ENCODE results near the gene GALNT16. TPM values are rescaled to one million over a fixed set of nuclear protein-coding genes. Genes with fewer than 3 reads are reported as not detected.
"Not testable (repeated sequence)": the region's sequence is repeated elsewhere in the genome, so short reads cannot be mapped to it uniquely, and the experiment has no call there.

GALNT16 gene
- total RNA-seq: under 1 TPM in 1 of 2 donors, not detected in 1; 0.12 TPM

DNA sequence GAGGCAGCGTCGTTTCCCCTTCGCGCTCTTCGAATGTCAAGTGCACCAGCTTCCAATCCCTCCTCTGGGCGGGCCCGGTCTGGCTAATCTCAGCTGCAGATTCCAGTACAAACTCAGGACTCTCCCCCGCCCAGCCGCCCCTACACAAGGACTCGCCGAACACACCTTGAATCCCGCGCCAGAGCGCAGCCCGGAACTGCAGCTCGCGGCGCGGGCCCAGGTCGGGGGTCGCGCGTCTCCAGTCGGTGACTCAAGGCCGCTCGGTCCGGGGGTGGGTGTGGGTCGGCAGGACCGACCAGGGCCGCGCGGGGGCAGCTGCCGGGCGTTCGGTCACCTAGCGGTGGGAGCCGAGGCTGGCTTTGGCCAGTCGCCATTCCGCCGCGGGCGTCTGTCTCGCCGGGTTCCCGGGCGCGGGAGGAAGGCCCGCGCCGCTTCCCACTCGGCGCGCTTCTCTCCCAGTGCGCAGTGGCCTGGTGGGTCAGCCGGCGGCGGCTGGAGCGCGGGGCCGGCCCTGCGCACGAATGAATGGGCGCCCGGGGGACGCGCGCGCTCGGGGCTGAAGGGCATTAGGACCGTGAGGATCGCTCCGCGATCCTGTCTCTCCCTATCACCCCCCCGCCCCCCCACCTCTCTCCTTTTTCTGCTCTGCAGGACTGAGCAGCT, at the start of gene GALNT16:
Gene GALNT16 (plus strand): TSS at position 632 of the 663 bp plus-strand sequence. CDS start 133 bp downstream, outside the sequence.
- Mint-ChIP-seq H3K36me3 (no peaks in the 10 kb centered on the region), H3K27ac (no peak within 1 kb of the TSS), H3K9me3 (no peaks in the 10 kb centered on the region)
- ATAC-seq (peak in 1 of 2 donors; percentile 1), DNase-seq (ENCODE audit: low spot score in 2 of 2) (no peak)

DNA sequence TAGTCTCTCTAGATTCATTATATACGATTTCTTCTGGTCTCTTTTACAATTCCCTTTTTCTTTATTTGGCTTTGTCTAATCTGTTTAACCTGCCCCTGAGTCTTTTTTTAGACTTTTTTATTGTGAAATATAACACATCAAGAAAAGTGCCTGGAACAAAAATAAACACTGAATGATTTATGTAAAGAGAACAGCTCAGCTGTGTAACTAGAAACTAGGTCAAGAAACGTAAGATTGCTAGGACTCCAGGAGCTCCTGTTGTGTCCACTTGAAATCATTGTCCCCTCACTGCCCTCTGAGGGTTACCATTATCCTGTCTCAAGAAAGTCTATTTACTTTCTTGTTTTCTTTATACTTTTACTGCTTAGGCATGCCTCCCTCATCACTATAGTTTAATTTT, 45.6 kb upstream of the GALNT16 start:
- no peaks in the 10 kb centered on the region for H3K9me3 Mint-ChIP-seq
- no peak overlapping the region for H3K27ac Mint-ChIP-seq
- DNase-seq (ENCODE audit: low spot score in 2 of 2) (no peak), ATAC-seq (no peak)
- peaks cover 0 to 18% of the 10 kb centered on the region in 2 donors for H3K36me3 Mint-ChIP-seq

DNA sequence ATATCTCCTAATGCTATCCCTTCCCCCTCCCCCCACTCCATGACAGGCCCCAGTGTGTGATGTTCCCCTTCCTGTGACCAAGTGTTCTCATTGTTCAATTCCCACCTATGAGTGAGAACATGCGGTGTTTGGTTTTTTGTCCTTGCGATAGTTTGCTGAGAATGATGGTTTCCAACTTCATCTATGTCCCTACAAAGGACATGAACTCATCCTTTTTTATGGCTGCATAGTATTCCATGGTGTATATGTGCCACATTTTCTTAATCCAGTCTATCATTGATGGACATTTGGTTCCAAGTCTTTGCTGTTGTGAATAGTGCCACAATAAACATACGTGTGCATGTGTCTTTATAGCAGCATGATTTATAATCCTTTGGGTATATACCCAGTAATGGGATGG, 42.3 kb upstream of the GALNT16 start:
- H3K27ac Mint-ChIP-seq, ATAC-seq: not testable (repeated sequence)

DNA sequence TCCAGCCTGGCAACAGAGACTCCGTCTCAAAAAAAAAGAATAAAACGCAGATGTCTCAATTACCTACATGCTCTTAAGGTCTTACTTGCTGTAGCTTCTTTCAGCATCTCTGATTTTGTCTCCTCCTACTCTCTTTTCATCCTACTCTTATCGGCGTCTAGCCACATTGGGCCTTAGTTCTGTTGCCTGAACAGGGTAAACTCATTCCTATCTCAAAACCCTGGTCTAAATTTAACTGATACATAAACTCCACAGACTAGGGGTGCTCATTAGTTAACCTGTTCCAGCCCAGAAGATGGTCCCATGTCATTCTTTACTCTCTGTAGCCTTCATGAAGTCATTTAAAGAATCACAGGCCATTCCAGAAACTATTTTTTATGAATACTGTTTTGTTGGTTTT, 35.0 kb upstream of the GALNT16 start:
- no peak for DNase-seq (ENCODE audit: low spot score in 2 of 2)
- no peak overlapping the region for H3K27ac Mint-ChIP-seq
- ATAC-seq: no peak
- no peaks in the 10 kb centered on the region for H3K9me3 Mint-ChIP-seq
- no peaks in the 10 kb centered on the region for H3K36me3 Mint-ChIP-seq

More for the DNA sequence above, 42.3 kb upstream of the GALNT16 start:
- H3K36me3 Mint-ChIP-seq: peaks cover 0 to 18% of the 10 kb centered on the region in 2 donors
- DNase-seq (ENCODE audit: low spot score in 2 of 2); H3K9me3 Mint-ChIP-seq: not testable (repeated sequence)

DNA sequence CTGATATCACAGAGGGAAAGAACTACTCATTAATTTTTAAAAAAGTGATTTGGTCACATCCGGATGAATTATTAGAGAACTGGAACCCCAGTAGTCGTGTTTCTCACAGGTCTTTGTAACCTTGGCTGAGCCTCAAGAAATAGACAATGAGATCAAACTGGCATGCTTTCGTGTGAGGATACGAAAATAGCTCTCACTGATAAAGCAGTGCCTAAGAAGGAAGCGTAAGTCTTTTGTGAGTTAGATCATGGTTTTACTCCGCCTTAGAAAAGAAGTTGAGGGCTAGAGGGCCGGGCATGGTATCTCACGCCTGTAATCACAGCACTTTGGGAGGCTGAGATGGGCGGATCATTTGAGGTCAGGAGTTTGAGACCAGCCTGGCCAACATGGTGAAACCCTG, 33.8 kb upstream of the GALNT16 start:
- Mint-ChIP-seq H3K36me3 (no peaks in the 10 kb centered on the region), H3K9me3 (no peaks in the 10 kb centered on the region), H3K27ac (no peak overlapping the region)
- no peak for ATAC-seq
- no peak for DNase-seq (ENCODE audit: low spot score in 2 of 2)

DNA sequence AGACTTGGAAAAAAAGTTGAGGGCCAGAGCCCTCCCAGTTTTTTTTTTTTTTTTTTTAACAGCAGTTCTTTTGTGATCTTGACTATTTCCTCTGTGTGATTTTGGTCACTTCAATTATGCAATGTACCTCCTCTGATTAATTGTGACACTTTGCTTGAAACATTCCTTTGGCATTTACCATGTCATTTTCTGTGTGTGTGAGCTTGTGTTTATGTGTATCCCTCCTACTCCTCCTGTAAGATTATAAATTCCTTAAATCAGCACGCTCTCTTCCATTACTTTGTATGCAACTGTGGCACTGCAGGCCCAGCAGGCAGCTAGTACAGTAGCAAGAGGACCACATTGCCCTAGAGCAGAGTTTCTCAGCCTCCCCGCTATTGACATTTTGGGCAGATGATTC, 33.2 kb upstream of the GALNT16 start:
- H3K36me3 Mint-ChIP-seq: no peaks in the 10 kb centered on the region
- peak overlapping the region in 1 of 2 donors; percentile 39 for H3K27ac Mint-ChIP-seq
- DNase-seq (ENCODE audit: low spot score in 2 of 2) (no peak), ATAC-seq (no peak)
- H3K9me3 Mint-ChIP-seq: no peaks in the 10 kb centered on the region

DNA sequence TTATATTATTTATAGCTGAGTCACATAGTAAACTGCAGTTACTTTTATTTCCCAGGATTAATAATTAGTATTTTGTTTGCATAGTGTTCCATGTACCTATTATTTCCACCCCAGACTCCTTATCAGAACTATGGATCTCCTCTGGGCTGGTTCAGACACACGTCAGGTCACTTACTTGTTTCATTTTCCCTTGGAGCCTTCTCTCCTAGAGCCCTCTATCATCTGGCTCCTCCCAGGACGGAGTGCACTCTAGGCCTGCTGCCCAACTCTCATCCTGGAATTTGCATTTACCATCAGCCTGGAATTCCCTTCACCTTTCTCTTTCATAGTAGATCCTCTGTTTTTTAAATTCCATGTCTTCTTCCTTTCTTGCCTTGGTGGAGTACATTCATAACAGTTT, 28.5 kb upstream of the GALNT16 start:
- H3K27ac Mint-ChIP-seq: peak overlapping the region in 1 of 2 donors; percentile 10
- H3K36me3 Mint-ChIP-seq: no peaks in the 10 kb centered on the region
- ATAC-seq (no peak), DNase-seq (ENCODE audit: low spot score in 2 of 2) (no peak)
- H3K9me3 Mint-ChIP-seq: no peaks in the 10 kb centered on the region

DNA sequence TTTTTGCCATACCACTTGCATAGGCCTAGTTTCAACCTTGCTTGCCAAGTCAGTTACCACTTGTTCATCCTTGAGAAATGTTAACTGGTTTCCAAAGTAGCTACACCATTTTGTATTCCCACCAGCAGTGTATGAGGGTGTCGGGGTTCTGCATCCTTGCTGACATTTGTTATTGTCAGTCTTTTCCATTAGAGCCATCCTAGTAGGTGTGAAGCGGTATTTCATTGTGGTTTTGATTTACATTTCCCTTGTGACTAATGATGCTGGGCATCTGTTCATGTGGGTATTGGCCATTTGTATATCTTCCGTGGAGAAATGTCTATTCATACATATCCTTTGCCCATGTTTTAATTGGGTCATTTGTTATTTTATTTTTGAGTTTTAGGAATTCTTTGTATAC, 27.6 kb upstream of the GALNT16 start:
- H3K9me3 Mint-ChIP-seq: no peaks in the 10 kb centered on the region
- H3K27ac Mint-ChIP-seq: peak overlapping the region in 1 of 2 donors; percentile 31
- peaks cover 0 to 5% of the 10 kb centered on the region in 2 donors for H3K36me3 Mint-ChIP-seq
- no peak for ATAC-seq
- DNase-seq (ENCODE audit: low spot score in 2 of 2): no peak

DNA sequence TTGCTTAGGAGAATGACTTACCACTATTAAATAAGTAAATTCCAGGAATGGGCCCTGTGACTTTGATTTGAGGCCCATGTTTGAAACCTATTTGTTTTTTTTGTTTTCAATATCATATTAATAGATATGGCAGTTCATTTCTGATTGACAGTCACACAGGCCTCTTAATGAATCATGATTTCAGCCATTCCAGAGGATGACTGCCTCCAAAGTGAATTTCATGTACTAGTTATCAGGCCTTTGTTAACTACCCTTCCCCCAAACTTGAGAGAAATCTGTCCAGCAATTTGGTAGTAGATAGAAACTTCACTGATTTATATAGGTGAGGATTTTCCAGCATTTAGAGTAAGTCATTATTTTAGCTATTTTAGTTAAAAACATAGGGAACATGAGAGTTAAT, 25.9 kb upstream of the GALNT16 start:
- ATAC-seq (no peak), DNase-seq (ENCODE audit: low spot score in 2 of 2) (no peak)
- Mint-ChIP-seq H3K9me3 (no peaks in the 10 kb centered on the region), H3K27ac (no peak overlapping the region), H3K36me3 (peaks cover 0 to 5% of the 10 kb centered on the region in 2 donors)

DNA sequence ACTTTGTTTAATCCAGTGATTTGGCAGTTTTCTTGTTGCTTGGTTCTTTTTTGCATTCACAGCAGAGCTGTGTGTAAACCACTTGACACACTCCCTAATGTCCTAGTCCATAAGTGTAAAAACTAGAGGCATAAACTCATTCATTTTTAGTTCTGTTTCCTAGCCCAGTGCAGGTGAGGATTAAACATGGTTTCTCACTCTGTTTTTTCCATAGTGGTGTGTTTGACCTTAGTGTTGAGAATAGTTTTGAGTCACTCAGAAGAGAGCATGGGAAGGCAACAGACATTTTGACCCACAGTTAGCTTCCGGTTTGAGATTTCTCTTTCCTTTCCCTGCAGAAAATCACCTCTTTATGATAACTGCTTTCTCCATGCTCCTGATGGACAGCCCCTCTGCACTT, 24.2 kb upstream of the GALNT16 start:
- DNase-seq (ENCODE audit: low spot score in 2 of 2): no peak
- Mint-ChIP-seq H3K36me3 (peaks cover 0 to 5% of the 10 kb centered on the region in 2 donors), H3K27ac (peak overlapping the region; percentile 26 to 52), H3K9me3 (no peaks in the 10 kb centered on the region)
- peak; percentile 40 to 71 for ATAC-seq

DNA sequence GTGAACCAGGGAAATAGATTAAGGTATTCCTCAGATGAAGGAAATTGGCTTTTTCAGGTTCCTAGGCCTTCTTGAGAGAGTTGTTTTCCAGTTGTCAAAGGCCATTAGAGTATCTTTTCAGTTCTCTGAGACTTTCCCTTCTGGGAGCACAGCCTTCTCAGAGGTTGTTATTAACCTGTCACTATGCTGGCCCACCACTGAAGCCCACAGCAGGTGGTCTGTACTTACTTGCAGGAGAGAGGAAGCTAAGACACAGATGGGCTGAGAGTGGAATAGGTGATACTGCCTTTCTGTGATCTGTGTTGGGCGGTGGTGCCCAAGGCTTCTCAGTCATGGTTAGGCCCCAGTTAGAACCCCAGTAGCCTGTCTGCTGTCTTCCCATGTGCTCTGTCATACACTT, 22.8 kb upstream of the GALNT16 start:
- peak overlapping the region in 1 of 2 donors; percentile 19 for H3K27ac Mint-ChIP-seq
- DNase-seq (ENCODE audit: low spot score in 2 of 2) (no peak), ATAC-seq (no peak)
- H3K36me3 Mint-ChIP-seq: peaks cover 0 to 5% of the 10 kb centered on the region in 2 donors
- H3K9me3 Mint-ChIP-seq: no peaks in the 10 kb centered on the region

DNA sequence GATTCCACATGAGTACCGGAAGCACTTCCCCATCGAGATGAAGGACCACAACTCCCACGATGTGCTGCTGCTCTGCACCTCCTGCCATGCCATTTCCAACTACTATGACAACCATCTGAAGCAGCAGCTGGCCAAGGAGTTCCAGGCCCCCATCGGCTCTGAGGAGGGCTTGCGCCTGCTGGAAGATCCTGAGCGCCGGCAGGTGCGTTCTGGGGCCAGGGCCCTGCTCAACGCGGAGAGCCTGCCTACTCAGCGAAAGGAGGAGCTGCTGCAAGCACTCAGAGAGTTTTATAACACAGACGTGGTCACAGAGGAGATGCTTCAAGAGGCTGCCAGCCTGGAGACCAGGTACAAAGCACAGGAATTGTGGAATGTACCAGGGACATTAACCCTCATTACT, 22.4 kb upstream of the GALNT16 start:
- peaks cover 0 to 5% of the 10 kb centered on the region in 2 donors for H3K36me3 Mint-ChIP-seq
- peak overlapping the region in 1 of 2 donors; percentile 19 for H3K27ac Mint-ChIP-seq
- no peak for DNase-seq (ENCODE audit: low spot score in 2 of 2)
- no peaks in the 10 kb centered on the region for H3K9me3 Mint-ChIP-seq
- no peak for ATAC-seq

DNA sequence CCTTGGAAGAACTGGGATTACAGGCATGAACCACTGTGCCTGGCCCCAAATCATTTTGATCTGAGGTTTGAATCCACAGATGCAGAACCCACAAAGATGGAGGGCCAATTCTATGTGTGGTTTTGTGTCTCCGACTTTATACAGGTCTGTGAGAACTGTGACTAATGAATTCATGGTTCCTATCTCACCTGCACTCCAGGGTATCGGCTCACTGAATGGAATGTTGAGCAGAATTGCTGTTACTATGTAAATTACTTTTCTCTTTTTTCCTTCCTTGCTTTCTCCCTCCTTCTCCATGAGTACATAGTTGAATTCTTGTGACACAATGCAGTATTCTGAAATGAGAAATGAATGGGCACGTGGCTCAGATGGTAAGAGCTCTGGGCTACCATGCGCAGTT, 21.1 kb upstream of the GALNT16 start:
- no peak for DNase-seq (ENCODE audit: low spot score in 2 of 2)
- H3K9me3 Mint-ChIP-seq: no peaks in the 10 kb centered on the region
- H3K36me3 Mint-ChIP-seq: peaks cover 0 to 5% of the 10 kb centered on the region in 2 donors
- no peak for ATAC-seq
- H3K27ac Mint-ChIP-seq: no peak overlapping the region

DNA sequence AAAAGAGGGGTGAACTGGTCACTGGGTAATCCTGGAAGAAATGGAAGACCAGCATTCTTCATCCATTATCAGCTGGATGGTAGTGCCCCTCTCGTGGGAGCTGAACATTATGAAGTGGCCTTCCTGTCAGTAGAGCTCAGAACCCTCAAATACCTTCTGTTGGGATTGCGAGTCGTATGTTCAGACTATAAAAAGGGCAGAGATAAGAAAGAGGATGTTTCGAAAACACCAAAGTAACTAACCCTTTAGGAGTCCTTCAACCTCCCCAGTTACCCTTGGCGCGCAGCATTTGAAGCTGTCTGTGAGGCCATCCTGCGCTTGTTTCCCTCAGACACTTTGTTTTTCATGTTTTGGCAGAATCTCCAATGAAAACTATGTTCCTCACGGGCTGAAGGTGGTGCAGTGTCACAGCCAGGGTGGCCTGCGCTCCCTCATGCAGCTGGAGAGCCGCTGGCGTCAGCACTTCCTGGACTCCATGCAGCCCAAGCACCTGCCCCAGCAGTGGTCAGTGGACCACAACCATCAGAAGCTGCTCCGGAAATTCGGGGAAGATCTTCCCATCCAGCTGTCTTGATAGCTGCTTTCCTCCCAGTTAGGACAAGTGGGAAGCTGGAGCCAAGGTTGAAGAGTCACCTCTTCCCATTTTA, 19.3 kb upstream of the GALNT16 start:
- DNase-seq (ENCODE audit: low spot score in 2 of 2) (no peak), ATAC-seq (no peak)
- Mint-ChIP-seq H3K36me3 (peaks cover 0 to 5% of the 10 kb centered on the region in 2 donors), H3K27ac (no peak overlapping the region), H3K9me3 (no peaks in the 10 kb centered on the region)

DNA sequence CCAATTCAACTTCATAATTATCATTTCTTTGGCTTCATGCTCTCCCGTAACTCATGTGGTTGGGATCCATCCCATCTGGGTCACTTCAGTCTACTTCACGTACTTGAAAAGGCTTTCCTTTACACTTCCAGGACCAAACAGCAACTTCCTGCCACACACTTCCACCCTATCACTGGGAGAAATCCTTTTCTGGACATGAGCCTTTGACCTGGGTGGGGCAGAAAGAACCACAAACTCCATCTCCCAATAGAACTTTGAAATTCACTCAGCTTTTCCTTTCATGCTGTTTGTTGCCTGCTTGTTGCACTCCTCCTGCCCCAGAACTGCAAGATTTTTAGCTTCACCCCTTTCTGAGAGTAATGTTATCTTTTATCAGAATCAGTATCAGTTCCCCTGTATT, 18.4 kb upstream of the GALNT16 start:
- DNase-seq (ENCODE audit: low spot score in 2 of 2): no peak
- ATAC-seq: no peak
- Mint-ChIP-seq H3K36me3 (peaks cover 0 to 5% of the 10 kb centered on the region in 2 donors), H3K9me3 (no peaks in the 10 kb centered on the region), H3K27ac (no peak overlapping the region)

DNA sequence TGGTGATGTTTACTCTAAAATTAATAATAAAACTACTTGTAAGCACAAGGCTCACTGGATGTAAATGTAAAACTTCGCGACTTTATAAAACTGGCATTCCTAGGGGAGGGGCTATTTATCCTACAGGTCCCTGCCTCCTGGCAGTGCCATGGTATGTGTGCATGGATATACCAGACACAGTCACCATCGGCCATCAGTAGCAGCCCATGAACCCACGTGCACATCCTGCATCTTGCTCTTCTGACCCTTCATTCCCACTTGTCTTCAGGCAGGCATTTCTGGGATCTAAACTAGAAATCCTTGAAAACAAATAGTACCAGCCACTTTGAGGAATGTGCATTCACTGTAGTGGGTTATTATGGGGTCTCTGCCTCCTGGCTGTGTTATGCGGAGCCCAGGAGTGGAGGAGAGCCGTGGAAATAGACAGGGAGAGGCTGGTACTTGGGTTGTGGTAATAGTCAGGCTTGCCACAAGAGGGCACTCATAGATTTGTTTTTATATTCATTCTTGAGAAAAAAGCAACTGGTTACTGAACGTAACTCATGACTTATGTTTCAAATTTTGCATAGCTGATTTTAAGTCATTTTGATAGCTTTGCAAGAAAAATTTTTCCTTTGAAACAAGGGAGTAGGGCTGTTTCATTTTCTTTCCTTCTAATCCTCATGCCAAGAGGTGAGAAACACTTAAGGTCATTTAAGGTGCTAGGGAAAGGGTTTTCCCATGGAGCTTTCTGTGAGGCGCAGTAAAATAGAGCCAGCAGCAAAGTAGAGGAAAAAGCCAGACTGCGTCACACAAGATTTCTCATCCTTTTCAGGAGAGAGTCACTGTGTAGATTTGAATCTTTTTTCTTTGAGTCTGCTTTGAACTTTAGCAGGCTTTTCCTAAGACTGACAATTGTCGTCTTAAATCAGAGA, 17.4 kb upstream of the GALNT16 start:
- no peak overlapping the region for H3K27ac Mint-ChIP-seq
- DNase-seq (ENCODE audit: low spot score in 2 of 2) (peak in 1 of 2 donors; percentile 53), ATAC-seq (peak; percentile 56 to 58)
- H3K9me3 Mint-ChIP-seq: no peaks in the 10 kb centered on the region
- H3K36me3 Mint-ChIP-seq: no peaks in the 10 kb centered on the region

DNA sequence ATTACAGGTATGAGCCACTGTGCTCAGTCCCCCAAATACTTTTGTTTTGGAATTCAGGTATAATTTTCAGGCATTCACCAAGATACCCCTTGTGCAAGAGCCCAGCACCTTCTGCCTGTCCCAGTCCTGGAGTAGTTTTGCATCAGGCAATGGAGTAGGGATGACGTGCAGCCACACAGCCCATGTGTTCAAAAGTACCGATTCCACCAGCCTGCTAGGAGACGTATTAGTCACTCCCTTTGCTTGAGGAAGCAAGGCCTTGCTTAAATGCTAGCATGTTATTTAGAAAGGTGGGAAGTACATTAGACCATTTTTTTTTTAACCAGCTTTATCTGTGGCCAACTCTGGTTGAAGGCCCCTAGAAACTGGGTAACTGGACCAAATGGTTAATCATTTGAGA, 15.0 kb upstream of the GALNT16 start:
- no peak for DNase-seq (ENCODE audit: low spot score in 2 of 2)
- no peaks in the 10 kb centered on the region for H3K9me3 Mint-ChIP-seq
- no peaks in the 10 kb centered on the region for H3K36me3 Mint-ChIP-seq
- no peak overlapping the region for H3K27ac Mint-ChIP-seq
- no peak for ATAC-seq
